ENCODE measurements around the gene VAV2. TPM values are rescaled to one million over a fixed set of nuclear protein-coding genes. Genes with fewer than 3 reads are reported as not detected.

Gene VAV2
- total RNA-seq, 1 experiment from 2014 or later = 24.7 TPM

- ChIA-PET POLR2A (no interaction called here), CTCF (no interaction called here)
- no peak overlapping the region for H3K27ac ChIP-seq (ENCODE audit: low read length)
- no peak overlapping the region for H3K4me3 ChIP-seq (ENCODE audit: low read depth in 2 of 2, low read length in 2 of 2)
- H3K27me3 ChIP-seq (ENCODE audit: control insufficient read depth, insufficient read depth, low read length) = no peaks in the 10 kb centered on the region
- DNase-seq (ENCODE audit: low read depth, low spot score) (no peak), ATAC-seq (no peak)
- in situ Hi-C loops (cut with HindIII; ENCODE audit: low pct_unique_long_range_greater_than_20kb, low sequenced_read_pairs) = no loop called here
- TF ChIP-seq CTCF (IDR thresholded peaks at IDR 0.05) (no peak), POLR2AphosphoS5 (IDR thresholded peaks at IDR 0.05; ENCODE audit: low read depth, low read length) (no peak), SIN3A (IDR thresholded peaks at IDR 0.05; ENCODE audit: borderline replicate concordance, insufficient read depth, low read depth, low read length) (no peak), TCF7L2 (IDR thresholded peaks at IDR 0.05; ENCODE audit: low read depth, low read length) (no peak), REST (IDR thresholded peaks at IDR 0.05; ENCODE audit: insufficient read depth in 1 of 2, low read depth in 2 of 2, low read length in 1 of 2) (no peak)
- no peaks in the 10 kb centered on the region for H3K36me3 ChIP-seq (ENCODE audit: control insufficient read depth, insufficient read depth, low read length)
- BruUV-seq (replicated peaks) = no TSS peak
- H3K9me3 ChIP-seq (ENCODE audit: control insufficient read depth, insufficient read depth, low read depth, low read length) = no peaks in the 10 kb centered on the region
- peaks cover 4% of the 10 kb centered on the region for H3K4me1 ChIP-seq (ENCODE audit: control insufficient read depth, insufficient read depth, low read length)
- intact Hi-C loops (cut with micrococcal nuclease; ENCODE audit: unreplicated experiment) = no loop called here
Measured at GRCh38 chr9:133798160-133798559, 194.0 kb downstream of the VAV2 start.

DNA sequence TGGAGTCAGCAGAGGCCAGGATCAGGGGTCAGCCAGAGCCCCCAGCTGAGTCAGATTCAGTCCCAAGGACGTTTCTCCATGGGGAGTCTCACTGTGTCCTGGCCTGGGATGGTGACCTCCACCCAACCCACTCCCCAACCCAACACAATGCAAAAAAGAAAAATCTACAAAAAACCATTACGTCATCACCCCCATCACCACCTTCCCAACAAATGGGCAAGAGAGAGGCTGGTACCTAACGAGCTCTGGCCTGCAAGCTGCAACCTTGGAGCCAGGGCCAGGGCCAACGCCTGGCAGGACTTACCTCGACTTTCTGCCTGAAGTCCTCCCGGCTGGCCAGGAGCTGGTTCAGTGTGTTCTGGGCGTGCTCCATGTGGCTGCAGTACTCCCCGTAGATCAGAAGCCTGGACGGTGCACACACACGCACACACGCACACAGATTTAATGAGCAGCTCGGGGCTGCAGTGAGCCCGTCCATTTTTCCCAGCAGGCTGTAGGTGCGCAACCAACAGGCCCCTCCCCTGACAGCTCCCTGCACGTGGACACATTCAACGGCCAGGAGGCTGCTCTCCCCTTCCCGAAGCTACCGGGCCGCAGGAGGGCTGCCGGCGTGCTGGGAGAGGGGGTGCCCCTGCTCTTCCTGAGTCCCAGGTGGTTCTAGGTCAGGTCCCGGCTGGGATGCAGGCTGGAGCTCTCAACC is 194.6 kb downstream of the VAV2 start:
- intact Hi-C loops (cut with micrococcal nuclease; ENCODE audit: unreplicated experiment) (no loop called here), in situ Hi-C loops (cut with HindIII; ENCODE audit: low pct_unique_long_range_greater_than_20kb, low sequenced_read_pairs) (no loop called here)
- H3K4me3 ChIP-seq (ENCODE audit: low read depth in 2 of 2, low read length in 2 of 2) = no peak overlapping the region
- ATAC-seq (no peak), DNase-seq (ENCODE audit: low read depth, low spot score) (no peak)
- no peaks in the 10 kb centered on the region for H3K27me3 ChIP-seq (ENCODE audit: control insufficient read depth, insufficient read depth, low read length)
- H3K9me3 ChIP-seq (ENCODE audit: control insufficient read depth, insufficient read depth, low read depth, low read length) = no peaks in the 10 kb centered on the region
- H3K27ac ChIP-seq (ENCODE audit: low read length) = no peak overlapping the region
- no TSS peak for BruUV-seq (replicated peaks)
- H3K36me3 ChIP-seq (ENCODE audit: control insufficient read depth, insufficient read depth, low read length) = no peaks in the 10 kb centered on the region
- TF ChIP-seq POLR2AphosphoS5 (IDR thresholded peaks at IDR 0.05; ENCODE audit: low read depth, low read length) = no peak
- TF ChIP-seq TCF7L2 (IDR thresholded peaks at IDR 0.05; ENCODE audit: low read depth, low read length) = no peak
- no peak for TF ChIP-seq REST (IDR thresholded peaks at IDR 0.05; ENCODE audit: insufficient read depth in 1 of 2, low read depth in 2 of 2, low read length in 1 of 2)
- TF ChIP-seq CTCF (IDR thresholded peaks at IDR 0.05) = no peak
- no peak for TF ChIP-seq SIN3A (IDR thresholded peaks at IDR 0.05; ENCODE audit: borderline replicate concordance, insufficient read depth, low read depth, low read length)
- peaks cover 6% of the 10 kb centered on the region for H3K4me1 ChIP-seq (ENCODE audit: control insufficient read depth, insufficient read depth, low read length)
- CTCF ChIA-PET = no interaction called here
- POLR2A ChIA-PET = no interaction called here
